Right lobe of liver (tissue), 4 donors: ENCODE measurements around the gene CAPN5.
"Not testable (repeated sequence)": the region's sequence is repeated elsewhere in the genome, so short reads cannot be mapped to it uniquely, and the experiment has no call there.

Experiments
- POLR2A ChIP-seq: fragments of 450-650 bp; IDR thresholded peaks from one replicate; pipeline ENCODE4 v1.6.1; 2017; ENCODE audit warnings: antibody characterized with exemption, mild to moderate bottlenecking
- TF ChIP-seq, protein P1 (sequence below), 4 donors: fragments of 200-600 bp in 3 of 4; fragments of 450-650 bp in 1 of 4; IDR thresholded peaks; one replicate each; pipeline versions ENCODE4 v1.5.1 to v1.8.0; 2016 to 2022; ENCODE audit warnings: antibody characterized with exemption in 4 of 4, mild to moderate bottlenecking in 2 of 4
- donor health status: DM: no; HTN: no; CAD: no.
- donor health status: DM: no; HTN: no; CAD: no.
- donor health status: DM: no; HTN: yes; CAD: no.

DNA sequence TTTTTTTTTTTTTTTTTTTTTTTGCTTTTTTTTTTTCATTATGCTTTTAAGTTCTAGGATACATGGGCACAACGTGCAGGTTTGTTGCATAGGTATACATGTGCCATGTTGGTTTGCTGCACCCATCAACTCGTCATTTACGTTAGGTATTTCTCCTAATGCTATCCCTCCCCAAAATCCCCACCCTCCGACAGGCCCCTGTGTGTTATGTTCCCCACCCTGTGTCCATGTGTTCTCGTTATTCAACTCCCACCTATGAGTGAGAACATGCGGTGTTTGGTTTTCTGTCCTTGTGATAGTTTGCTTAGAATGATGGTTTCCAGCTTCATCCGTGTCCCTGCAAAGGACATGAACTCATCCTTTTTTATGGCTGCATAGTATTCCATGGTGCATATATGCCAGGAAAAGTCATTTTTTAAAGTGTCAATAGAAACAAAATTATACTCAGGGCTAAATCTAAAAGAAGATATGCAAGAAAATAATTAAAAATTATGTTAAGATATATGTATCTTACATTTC lies 18.8 kb upstream of the CAPN5 start:
- TF ChIP-seq, protein P1, sequence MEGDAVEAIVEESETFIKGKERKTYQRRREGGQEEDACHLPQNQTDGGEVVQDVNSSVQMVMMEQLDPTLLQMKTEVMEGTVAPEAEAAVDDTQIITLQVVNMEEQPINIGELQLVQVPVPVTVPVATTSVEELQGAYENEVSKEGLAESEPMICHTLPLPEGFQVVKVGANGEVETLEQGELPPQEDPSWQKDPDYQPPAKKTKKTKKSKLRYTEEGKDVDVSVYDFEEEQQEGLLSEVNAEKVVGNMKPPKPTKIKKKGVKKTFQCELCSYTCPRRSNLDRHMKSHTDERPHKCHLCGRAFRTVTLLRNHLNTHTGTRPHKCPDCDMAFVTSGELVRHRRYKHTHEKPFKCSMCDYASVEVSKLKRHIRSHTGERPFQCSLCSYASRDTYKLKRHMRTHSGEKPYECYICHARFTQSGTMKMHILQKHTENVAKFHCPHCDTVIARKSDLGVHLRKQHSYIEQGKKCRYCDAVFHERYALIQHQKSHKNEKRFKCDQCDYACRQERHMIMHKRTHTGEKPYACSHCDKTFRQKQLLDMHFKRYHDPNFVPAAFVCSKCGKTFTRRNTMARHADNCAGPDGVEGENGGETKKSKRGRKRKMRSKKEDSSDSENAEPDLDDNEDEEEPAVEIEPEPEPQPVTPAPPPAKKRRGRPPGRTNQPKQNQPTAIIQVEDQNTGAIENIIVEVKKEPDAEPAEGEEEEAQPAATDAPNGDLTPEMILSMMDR (IDR thresholded peaks at IDR 0.05), result not testable (repeated sequence)
- not testable (repeated sequence) for TF ChIP-seq POLR2A
